H1 (cell line): ENCODE data around the gene SCYL3. TPM values are rescaled to one million over a fixed set of nuclear protein-coding genes. Genes with fewer than 3 reads are reported as not detected.

Experiments used
- GTF2F1 ChIP-seq: IDR thresholded peaks from 2 replicates; pipeline ENCODE4 v1.6.1; 2012; ENCODE audit warnings: low read depth, low read length, improper control_type of control experiment, borderline replicate concordance
- KDM4A ChIP-seq: IDR thresholded peaks from one replicate; pipeline ENCODE4 v1.7.1; 2012; ENCODE audit warnings: low read depth, mild to moderate bottlenecking, moderate library complexity, low read length, inconsistent platforms; ENCODE audit not compliant: severe bottlenecking
- NANOG ChIP-seq: IDR thresholded peaks from 2 replicates; pipeline ENCODE4 v1.6.1; 2011; ENCODE audit warnings: low read length, low read depth, mild to moderate bottlenecking, inconsistent platforms; ENCODE audit not compliant: insufficient read depth, poor library complexity, severe bottlenecking
- RAD21 ChIP-seq, 2 experiments: IDR thresholded peaks in 1 of 2; conservative IDR thresholded peaks in 1 of 2; 2 replicates each; pipeline ENCODE4 v1.6.1; 2011; ENCODE audit warnings: low read depth in 2 of 2, low read length in 2 of 2, improper control_type of control experiment in 1 of 2, inconsistent platforms in 1 of 2, mild to moderate bottlenecking in 1 of 2, moderate library complexity in 1 of 2
- TAF1 ChIP-seq: IDR thresholded peaks from 2 replicates; pipeline ENCODE4 v1.6.1; 2011; ENCODE audit warnings: mild to moderate bottlenecking, low read depth, low read length
- TAF7 ChIP-seq: optimal IDR thresholded peaks from 2 replicates; pipeline ENCODE3; 2011; ENCODE audit warnings: low read depth, mild to moderate bottlenecking, inconsistent platforms, low read length, moderate library complexity, borderline replicate concordance
- polyA plus RNA-seq, 7 experiments: library from polyadenylated mRNA; depleted of rRNA in 3 of 7; stranded (reverse) in 5 of 7; unstranded in 2 of 7; fragments of >200 nt in 5 of 7; fragments of 200-250 nt in 2 of 7; gene quantifications; 1 replicate in 5 of 7; 2 replicates in 1 of 7; 4 replicates in 1 of 7; pipeline versions ENCODE4 v1.2.1 to v1.2.3, GENCODE V29; 2011 to 2013; ENCODE audit warnings: missing spikeins in 2 of 7, mixed read lengths in 2 of 7
- total RNA-seq: library from RNA; stranded (reverse); fragmentation: NEBNext Ultra II Directional; extraction: Animal tissue kit (Norgen Biotek cat#: 25700); gene quantifications from 2 replicates; pipeline ENCODE4 v1.2.1, GENCODE V29; 2021
- TF ChIP-seq, protein P1 (sequence below): fragments of 300-600 bp; sonication (generic); IDR thresholded peaks from 2 replicates; pipeline ENCODE4 v1.7.1; 2012; ENCODE audit warnings: low read length, moderate library complexity, mild to moderate bottlenecking, inconsistent platforms; ENCODE audit not compliant: insufficient replicate concordance
- TF ChIP-seq, protein P2 (sequence below), 3 experiments: IDR thresholded peaks; 1 replicate in 2 of 3; 2 replicates in 1 of 3; pipeline versions ENCODE4 v1.5.1 to v1.6.1; 2011; ENCODE audit warnings: low read length in 3 of 3, mild to moderate bottlenecking in 3 of 3, inconsistent platforms in 2 of 3, low read depth in 1 of 3, moderate library complexity in 1 of 3; ENCODE audit not compliant: insufficient read depth in 1 of 3; ENCODE audit errors: control extremely low read depth in 1 of 3

Gene SCYL3
- total and polyA plus RNA-seq, 2 of the 8 experiments (the other 6 are each of a cell fraction or from before 2014, with no cell fraction given), result 2.7 to 5.3 TPM

DNA sequence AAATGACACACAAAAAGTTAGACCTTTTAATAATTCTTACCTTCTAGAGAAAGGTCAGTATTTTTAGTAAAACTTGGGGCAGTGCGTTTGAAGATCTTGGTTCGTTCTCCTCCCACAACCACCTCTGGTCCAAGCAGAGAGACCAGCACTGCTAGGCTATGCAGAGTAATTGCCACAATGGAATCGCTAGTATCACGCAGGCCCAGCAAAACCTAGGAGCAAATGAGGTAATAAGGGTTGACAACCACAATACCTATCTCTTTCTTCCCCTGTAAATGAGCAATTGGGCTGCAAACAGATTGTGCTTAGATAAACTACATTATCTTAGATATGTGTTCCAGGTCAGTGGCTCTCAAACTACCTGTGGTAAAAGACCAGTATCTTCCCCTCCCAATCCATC, 34.7 kb downstream of the SCYL3 start (continued):
- TF ChIP-seq, protein P1, sequence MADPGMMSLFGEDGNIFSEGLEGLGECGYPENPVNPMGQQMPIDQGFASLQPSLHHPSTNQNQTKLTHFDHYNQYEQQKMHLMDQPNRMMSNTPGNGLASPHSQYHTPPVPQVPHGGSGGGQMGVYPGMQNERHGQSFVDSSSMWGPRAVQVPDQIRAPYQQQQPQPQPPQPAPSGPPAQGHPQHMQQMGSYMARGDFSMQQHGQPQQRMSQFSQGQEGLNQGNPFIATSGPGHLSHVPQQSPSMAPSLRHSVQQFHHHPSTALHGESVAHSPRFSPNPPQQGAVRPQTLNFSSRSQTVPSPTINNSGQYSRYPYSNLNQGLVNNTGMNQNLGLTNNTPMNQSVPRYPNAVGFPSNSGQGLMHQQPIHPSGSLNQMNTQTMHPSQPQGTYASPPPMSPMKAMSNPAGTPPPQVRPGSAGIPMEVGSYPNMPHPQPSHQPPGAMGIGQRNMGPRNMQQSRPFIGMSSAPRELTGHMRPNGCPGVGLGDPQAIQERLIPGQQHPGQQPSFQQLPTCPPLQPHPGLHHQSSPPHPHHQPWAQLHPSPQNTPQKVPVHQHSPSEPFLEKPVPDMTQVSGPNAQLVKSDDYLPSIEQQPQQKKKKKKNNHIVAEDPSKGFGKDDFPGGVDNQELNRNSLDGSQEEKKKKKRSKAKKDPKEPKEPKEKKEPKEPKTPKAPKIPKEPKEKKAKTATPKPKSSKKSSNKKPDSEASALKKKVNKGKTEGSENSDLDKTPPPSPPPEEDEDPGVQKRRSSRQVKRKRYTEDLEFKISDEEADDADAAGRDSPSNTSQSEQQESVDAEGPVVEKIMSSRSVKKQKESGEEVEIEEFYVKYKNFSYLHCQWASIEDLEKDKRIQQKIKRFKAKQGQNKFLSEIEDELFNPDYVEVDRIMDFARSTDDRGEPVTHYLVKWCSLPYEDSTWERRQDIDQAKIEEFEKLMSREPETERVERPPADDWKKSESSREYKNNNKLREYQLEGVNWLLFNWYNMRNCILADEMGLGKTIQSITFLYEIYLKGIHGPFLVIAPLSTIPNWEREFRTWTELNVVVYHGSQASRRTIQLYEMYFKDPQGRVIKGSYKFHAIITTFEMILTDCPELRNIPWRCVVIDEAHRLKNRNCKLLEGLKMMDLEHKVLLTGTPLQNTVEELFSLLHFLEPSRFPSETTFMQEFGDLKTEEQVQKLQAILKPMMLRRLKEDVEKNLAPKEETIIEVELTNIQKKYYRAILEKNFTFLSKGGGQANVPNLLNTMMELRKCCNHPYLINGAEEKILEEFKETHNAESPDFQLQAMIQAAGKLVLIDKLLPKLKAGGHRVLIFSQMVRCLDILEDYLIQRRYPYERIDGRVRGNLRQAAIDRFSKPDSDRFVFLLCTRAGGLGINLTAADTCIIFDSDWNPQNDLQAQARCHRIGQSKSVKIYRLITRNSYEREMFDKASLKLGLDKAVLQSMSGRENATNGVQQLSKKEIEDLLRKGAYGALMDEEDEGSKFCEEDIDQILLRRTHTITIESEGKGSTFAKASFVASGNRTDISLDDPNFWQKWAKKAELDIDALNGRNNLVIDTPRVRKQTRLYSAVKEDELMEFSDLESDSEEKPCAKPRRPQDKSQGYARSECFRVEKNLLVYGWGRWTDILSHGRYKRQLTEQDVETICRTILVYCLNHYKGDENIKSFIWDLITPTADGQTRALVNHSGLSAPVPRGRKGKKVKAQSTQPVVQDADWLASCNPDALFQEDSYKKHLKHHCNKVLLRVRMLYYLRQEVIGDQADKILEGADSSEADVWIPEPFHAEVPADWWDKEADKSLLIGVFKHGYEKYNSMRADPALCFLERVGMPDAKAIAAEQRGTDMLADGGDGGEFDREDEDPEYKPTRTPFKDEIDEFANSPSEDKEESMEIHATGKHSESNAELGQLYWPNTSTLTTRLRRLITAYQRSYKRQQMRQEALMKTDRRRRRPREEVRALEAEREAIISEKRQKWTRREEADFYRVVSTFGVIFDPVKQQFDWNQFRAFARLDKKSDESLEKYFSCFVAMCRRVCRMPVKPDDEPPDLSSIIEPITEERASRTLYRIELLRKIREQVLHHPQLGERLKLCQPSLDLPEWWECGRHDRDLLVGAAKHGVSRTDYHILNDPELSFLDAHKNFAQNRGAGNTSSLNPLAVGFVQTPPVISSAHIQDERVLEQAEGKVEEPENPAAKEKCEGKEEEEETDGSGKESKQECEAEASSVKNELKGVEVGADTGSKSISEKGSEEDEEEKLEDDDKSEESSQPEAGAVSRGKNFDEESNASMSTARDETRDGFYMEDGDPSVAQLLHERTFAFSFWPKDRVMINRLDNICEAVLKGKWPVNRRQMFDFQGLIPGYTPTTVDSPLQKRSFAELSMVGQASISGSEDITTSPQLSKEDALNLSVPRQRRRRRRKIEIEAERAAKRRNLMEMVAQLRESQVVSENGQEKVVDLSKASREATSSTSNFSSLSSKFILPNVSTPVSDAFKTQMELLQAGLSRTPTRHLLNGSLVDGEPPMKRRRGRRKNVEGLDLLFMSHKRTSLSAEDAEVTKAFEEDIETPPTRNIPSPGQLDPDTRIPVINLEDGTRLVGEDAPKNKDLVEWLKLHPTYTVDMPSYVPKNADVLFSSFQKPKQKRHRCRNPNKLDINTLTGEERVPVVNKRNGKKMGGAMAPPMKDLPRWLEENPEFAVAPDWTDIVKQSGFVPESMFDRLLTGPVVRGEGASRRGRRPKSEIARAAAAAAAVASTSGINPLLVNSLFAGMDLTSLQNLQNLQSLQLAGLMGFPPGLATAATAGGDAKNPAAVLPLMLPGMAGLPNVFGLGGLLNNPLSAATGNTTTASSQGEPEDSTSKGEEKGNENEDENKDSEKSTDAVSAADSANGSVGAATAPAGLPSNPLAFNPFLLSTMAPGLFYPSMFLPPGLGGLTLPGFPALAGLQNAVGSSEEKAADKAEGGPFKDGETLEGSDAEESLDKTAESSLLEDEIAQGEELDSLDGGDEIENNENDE, result no peak
- TF ChIP-seq TAF1 (no peak), RAD21 (IDR thresholded peaks at IDR 0.05 in 1 of 2, conservative IDR thresholded peaks at IDR 0.05 in 1 of 2; ENCODE audit: low read depth in 2 of 2, low read length in 2 of 2) (no peak), TAF7 (no peak), GTF2F1 (no peak), KDM4A (no peak), NANOG (no peak)
- TF ChIP-seq, protein P2, sequence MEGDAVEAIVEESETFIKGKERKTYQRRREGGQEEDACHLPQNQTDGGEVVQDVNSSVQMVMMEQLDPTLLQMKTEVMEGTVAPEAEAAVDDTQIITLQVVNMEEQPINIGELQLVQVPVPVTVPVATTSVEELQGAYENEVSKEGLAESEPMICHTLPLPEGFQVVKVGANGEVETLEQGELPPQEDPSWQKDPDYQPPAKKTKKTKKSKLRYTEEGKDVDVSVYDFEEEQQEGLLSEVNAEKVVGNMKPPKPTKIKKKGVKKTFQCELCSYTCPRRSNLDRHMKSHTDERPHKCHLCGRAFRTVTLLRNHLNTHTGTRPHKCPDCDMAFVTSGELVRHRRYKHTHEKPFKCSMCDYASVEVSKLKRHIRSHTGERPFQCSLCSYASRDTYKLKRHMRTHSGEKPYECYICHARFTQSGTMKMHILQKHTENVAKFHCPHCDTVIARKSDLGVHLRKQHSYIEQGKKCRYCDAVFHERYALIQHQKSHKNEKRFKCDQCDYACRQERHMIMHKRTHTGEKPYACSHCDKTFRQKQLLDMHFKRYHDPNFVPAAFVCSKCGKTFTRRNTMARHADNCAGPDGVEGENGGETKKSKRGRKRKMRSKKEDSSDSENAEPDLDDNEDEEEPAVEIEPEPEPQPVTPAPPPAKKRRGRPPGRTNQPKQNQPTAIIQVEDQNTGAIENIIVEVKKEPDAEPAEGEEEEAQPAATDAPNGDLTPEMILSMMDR (IDR thresholded peaks at IDR 0.05; ENCODE audit: control extremely low read depth in 1 of 3, insufficient read depth in 1 of 3, low read depth in 1 of 3, low read length in 3 of 3), result no peak
